Natural killer cell (primary cell): ENCODE results near the gene HOMER2. TPM values are rescaled to one million over a fixed set of nuclear protein-coding genes. Genes with fewer than 3 reads are reported as not detected.

Source experiments
- ATAC-seq, 3 donors: fragments of 150-1000 bp in 2 of 3; fragments of 200-7000 bp in 1 of 3; cut with Tn5 transposase; 1 replicate in 1 of 3; 2 replicates in 2 of 3; pipeline ENCODE4 v1.10.0; 2021; ENCODE audit warnings: mild to moderate bottlenecking in 2 of 3, moderate library complexity in 2 of 3
- DNase-seq, 2 donors: peaks; one replicate each; pipeline versions ENCODE4 v3.0.0 to v3.0.0-alpha.2; 2013 to 2021; ENCODE audit warnings: mixed read lengths in 1 of 2
- H3K27ac ChIP-seq: one replicate; pipeline ENCODE4 v1.5.1; 2013; ENCODE audit warnings: mild to moderate bottlenecking, low read length
- H3K27me3 ChIP-seq: one replicate; pipeline ENCODE4 v1.6.1; 2013; ENCODE audit warnings: low read length; ENCODE audit not compliant: control insufficient read depth, insufficient read depth
- H3K36me3 ChIP-seq: one replicate; pipeline ENCODE4 v1.6.1; 2013; ENCODE audit warnings: low read length; ENCODE audit not compliant: control insufficient read depth, insufficient read depth
- H3K4me1 ChIP-seq: one replicate; pipeline ENCODE4 v1.6.1; 2013; ENCODE audit warnings: low read length; ENCODE audit not compliant: control insufficient read depth, insufficient read depth
- H3K4me3 ChIP-seq: one replicate; pipeline ENCODE4 v1.5.1; 2013; ENCODE audit warnings: low read length
- H3K9me3 ChIP-seq: one replicate; pipeline ENCODE4 v1.6.1; 2013; ENCODE audit warnings: low read length; ENCODE audit not compliant: control insufficient read depth, insufficient read depth
- H3K27ac Mint-ChIP-seq, 2 donors: one replicate each; pipeline ENCODE4 v1.8.0; 2022; ENCODE audit warnings: mild to moderate bottlenecking in 2 of 2, mixed read lengths in 2 of 2, moderate library complexity in 1 of 2
- H3K27me3 Mint-ChIP-seq, 2 donors: one replicate each; pipeline ENCODE4 v1.8.0; 2022; ENCODE audit warnings: low read depth in 2 of 2, mixed read lengths in 2 of 2
- H3K36me3 Mint-ChIP-seq: one replicate; pipeline ENCODE4 v1.8.0; 2022; ENCODE audit warnings: mixed read lengths
- H3K4me1 Mint-ChIP-seq, 2 donors: one replicate each; pipeline ENCODE4 v1.8.0; 2022; ENCODE audit warnings: mixed read lengths in 2 of 2
- H3K4me3 Mint-ChIP-seq: one replicate; pipeline ENCODE4 v1.8.0; 2022; ENCODE audit warnings: mild to moderate bottlenecking, moderate library complexity, mixed read lengths
- H3K9me3 Mint-ChIP-seq, 2 donors: one replicate each; pipeline ENCODE4 v1.8.0; 2022; ENCODE audit warnings: mixed read lengths in 2 of 2
- CTCF ChIP-seq: fragments of 200-600 bp; IDR thresholded peaks from one replicate; pipeline ENCODE4 v1.8.0; 2022; ENCODE audit warnings: antibody characterized with exemption
- WGBS: methylation state at CpG from one replicate; pipeline ENCODE4 v1.1.7; 2013; ENCODE audit warnings: missing lambda C conversion rate; ENCODE audit not compliant: insufficient coverage; 5-methylcytosine and 5-hydroxymethylcytosine counted together
- intact Hi-C: fragments of 100-400 bp; cut with micrococcal nuclease; formaldehyde crosslinking; loops from one replicate; pipeline ENCODE4 v1.14.2; 2022
- total RNA-seq, 4 donors: library from RNA; stranded (reverse); fragments of 120-200 nt in 1 of 4; gene quantifications; one replicate each; pipeline versions ENCODE4 v1.2.3 to v1.2.4, GENCODE V29; 2013 to 2022

The HOMER2 gene
- total RNA-seq, 3 donors from 2014 or later (not counting 1 experiment from before 2014, with no cell fraction given) = 3.6 to 7.0 (median 4.0) TPM

- H3K27me3 ChIP-seq = no peaks in the 10 kb centered on the region
- peaks cover 13% of the 10 kb centered on the region in 2 donors for H3K4me1 Mint-ChIP-seq
- H3K36me3 Mint-ChIP-seq = no peaks in the 10 kb centered on the region
- no peak overlapping the region for H3K27ac ChIP-seq
- ATAC-seq (no peak), DNase-seq (no peak)
- no peaks in the 10 kb centered on the region for H3K9me3 Mint-ChIP-seq
- H3K4me3 ChIP-seq = no peak overlapping the region
- intact Hi-C loops = no loop called here
- 96% methylated on average over 5 of the region's 5 CpGs for WGBS
- no peak for TF ChIP-seq CTCF
- H3K9me3 ChIP-seq = no peaks in the 10 kb centered on the region
- H3K4me1 ChIP-seq = peaks cover 14% of the 10 kb centered on the region
- H3K4me3 Mint-ChIP-seq = no peak overlapping the region
- H3K27me3 Mint-ChIP-seq = no peaks in the 10 kb centered on the region
- no peak overlapping the region for H3K27ac Mint-ChIP-seq
- H3K36me3 ChIP-seq = no peaks in the 10 kb centered on the region
These were observed 12.4 kb upstream of the HOMER2 start for GRCh38 chr15:82964890-82965289.

- no peaks in the 10 kb centered on the region for H3K36me3 ChIP-seq
- DNase-seq = no peak
These were observed 11.2 kb upstream of the HOMER2 start for GRCh38 chr15:82963471-82964341.

GRCh38 chr15:82960766-82961165, 8.2 kb upstream of the HOMER2 start:
- Mint-ChIP-seq H3K9me3 (no peaks in the 10 kb centered on the region), H3K36me3 (no peaks in the 10 kb centered on the region), H3K4me1 (peaks cover under 1% of the 10 kb centered on the region in 2 donors), H3K4me3 (no peak overlapping the region), H3K27ac (no peak overlapping the region), H3K27me3 (no peaks in the 10 kb centered on the region)
- no peak for TF ChIP-seq CTCF
- no peaks in the 10 kb centered on the region for H3K27me3 ChIP-seq
- H3K27ac ChIP-seq = no peak overlapping the region
- H3K4me3 ChIP-seq = no peak overlapping the region
- no peak for ATAC-seq
- WGBS = 92% methylated on average over 3 of the region's 3 CpGs
- no peak for DNase-seq
- intact Hi-C loops = no loop called here
- H3K9me3 ChIP-seq = no peaks in the 10 kb centered on the region
- no peaks in the 10 kb centered on the region for H3K36me3 ChIP-seq
- H3K4me1 ChIP-seq = peaks cover 2% of the 10 kb centered on the region

More at GRCh38 chr15:82963471-82964341, 11.2 kb upstream of the HOMER2 start:
- H3K9me3 Mint-ChIP-seq = no peaks in the 10 kb centered on the region
- no peak for ATAC-seq
- H3K27ac Mint-ChIP-seq = no peak overlapping the region
- H3K9me3 ChIP-seq = no peaks in the 10 kb centered on the region
- no peak overlapping the region for H3K27ac ChIP-seq
- WGBS = 96% methylated on average over 7 of the region's 7 CpGs
- TF ChIP-seq CTCF = no peak
- H3K4me3 ChIP-seq = no peak overlapping the region
- no peaks in the 10 kb centered on the region for H3K27me3 ChIP-seq
- intact Hi-C loops = no loop called here
- peaks cover 13% of the 10 kb centered on the region in 2 donors for H3K4me1 Mint-ChIP-seq
- H3K27me3 Mint-ChIP-seq = no peaks in the 10 kb centered on the region
- H3K36me3 Mint-ChIP-seq = no peaks in the 10 kb centered on the region
- peaks cover 14% of the 10 kb centered on the region for H3K4me1 ChIP-seq
- no peak overlapping the region for H3K4me3 Mint-ChIP-seq
